A673 (cell line): ENCODE results near the gene SLAMF7. TPM values are rescaled to one million over a fixed set of nuclear protein-coding genes. Genes with fewer than 3 reads are reported as not detected.
"Not testable (repeated sequence)": the region's sequence is repeated elsewhere in the genome, so short reads cannot be mapped to it uniquely, and the experiment has no call there.

Source experiments
- BruUV-seq: library from RNA; stranded (reverse); fragments of 400-500 nt; replicated peaks from 2 replicates; lab custom pipeline; 2021; lab: Mats Ljungman, UMichigan
- CTCF ChIA-PET: fragments of 300-600 bp; sonication (Branson Sonifier 250); formaldehyde crosslinking; loops from one replicate; lab custom pipeline; 2022; ENCODE audit warnings: antibody characterized with exemption; lab: Charles Lee
- POLR2A ChIA-PET: fragments of 300-600 bp; sonication (Branson Sonifier 250); formaldehyde crosslinking; loops from one replicate; lab custom pipeline; 2022; ENCODE audit warnings: antibody characterized with exemption; ENCODE audit not compliant: low non-redundant PET; lab: Charles Lee
- DNase-seq: peaks from one replicate; pipeline ENCODE4 v3.0.0-alpha.2; 2015; ENCODE audit warnings: low spot score
- H3K27ac ChIP-seq: fragments of 200-600 bp; sonication (generic); 2 replicates; pipeline ENCODE4 v1.5.1; 2016; ENCODE audit warnings: mixed run types, low read depth, mild to moderate bottlenecking, mixed read lengths, antibody characterized with exemption, low read length; ENCODE audit not compliant: poor library complexity, severe bottlenecking
- H3K27me3 ChIP-seq: fragments of 200-600 bp; sonication (generic); replicated peaks from 2 replicates; pipeline ENCODE4 v1.6.1; 2017; ENCODE audit warnings: mixed run types, low read depth, mild to moderate bottlenecking, mixed read lengths, antibody characterized with exemption, low read length; ENCODE audit not compliant: insufficient read depth, poor library complexity
- H3K36me3 ChIP-seq: fragments of 200-600 bp; sonication (generic); 2 replicates; pipeline ENCODE4 v1.6.1; 2016; ENCODE audit warnings: mixed run types, mild to moderate bottlenecking, mixed read lengths, antibody characterized with exemption, low read length; ENCODE audit not compliant: insufficient read depth, poor library complexity, severe bottlenecking
- H3K4me1 ChIP-seq: fragments of 200-600 bp; sonication (generic); 2 replicates; pipeline ENCODE4 v1.6.1; 2017; ENCODE audit warnings: mixed run types, mild to moderate bottlenecking, mixed read lengths, antibody characterized with exemption, low read length; ENCODE audit not compliant: insufficient read depth, poor library complexity, severe bottlenecking
- H3K4me3 ChIP-seq: fragments of 200-600 bp; sonication (generic); 2 replicates; pipeline ENCODE4 v1.5.1; 2016; ENCODE audit warnings: low read depth, mixed run types, mild to moderate bottlenecking, mixed read lengths, low read length; ENCODE audit not compliant: poor library complexity, severe bottlenecking
- H3K9me3 ChIP-seq: fragments of 200-600 bp; sonication (generic); 2 replicates; pipeline ENCODE4 v1.6.1; 2016; ENCODE audit warnings: mixed run types, low read depth, mild to moderate bottlenecking, mixed read lengths, antibody characterized with exemption, low read length; ENCODE audit not compliant: poor library complexity, severe bottlenecking
- EZH2 ChIP-seq: fragments of 200-600 bp; sonication (generic); IDR thresholded peaks from 2 replicates; pipeline ENCODE4 v1.6.1; 2017; ENCODE audit warnings: borderline replicate concordance, low read depth, mild to moderate bottlenecking, mixed read lengths, antibody characterized with exemption, low read length; ENCODE audit not compliant: poor library complexity, severe bottlenecking
- intact Hi-C: fragments of 100-400 bp; cut with micrococcal nuclease; formaldehyde crosslinking; loops from one replicate; pipeline ENCODE4 v1.10.0; 2022; ENCODE audit not compliant: unreplicated experiment
- total RNA-seq: library from RNA; stranded (reverse); gene quantifications from 2 replicates; pipeline ENCODE4 v1.2.3, GENCODE V29; 2021
- TF ChIP-seq, protein P1 (sequence below): fragments of 300-800, 200-600 bp; sonication (generic); conservative IDR thresholded peaks from 2 replicates; pipeline ENCODE4 v1.5.1; 2017; ENCODE audit warnings: low read depth, mild to moderate bottlenecking, antibody characterized with exemption, low read length, moderate library complexity, mixed read lengths

Gene SLAMF7
- total RNA-seq, 1 experiment from 2014 or later: not detected

- no peak overlapping the region for H3K4me3 ChIP-seq
- CTCF ChIA-PET: no interaction called here
- H3K27me3 ChIP-seq: peaks cover 11% of the 10 kb centered on the region
- no TSS peak for BruUV-seq
- H3K4me1 ChIP-seq: no peaks in the 10 kb centered on the region
- H3K27ac ChIP-seq: no peak overlapping the region
- intact Hi-C loops: no loop called here
- no peak for DNase-seq
- H3K36me3 ChIP-seq: no peaks in the 10 kb centered on the region
- H3K9me3 ChIP-seq: no peaks in the 10 kb centered on the region
- TF ChIP-seq, protein P1, sequence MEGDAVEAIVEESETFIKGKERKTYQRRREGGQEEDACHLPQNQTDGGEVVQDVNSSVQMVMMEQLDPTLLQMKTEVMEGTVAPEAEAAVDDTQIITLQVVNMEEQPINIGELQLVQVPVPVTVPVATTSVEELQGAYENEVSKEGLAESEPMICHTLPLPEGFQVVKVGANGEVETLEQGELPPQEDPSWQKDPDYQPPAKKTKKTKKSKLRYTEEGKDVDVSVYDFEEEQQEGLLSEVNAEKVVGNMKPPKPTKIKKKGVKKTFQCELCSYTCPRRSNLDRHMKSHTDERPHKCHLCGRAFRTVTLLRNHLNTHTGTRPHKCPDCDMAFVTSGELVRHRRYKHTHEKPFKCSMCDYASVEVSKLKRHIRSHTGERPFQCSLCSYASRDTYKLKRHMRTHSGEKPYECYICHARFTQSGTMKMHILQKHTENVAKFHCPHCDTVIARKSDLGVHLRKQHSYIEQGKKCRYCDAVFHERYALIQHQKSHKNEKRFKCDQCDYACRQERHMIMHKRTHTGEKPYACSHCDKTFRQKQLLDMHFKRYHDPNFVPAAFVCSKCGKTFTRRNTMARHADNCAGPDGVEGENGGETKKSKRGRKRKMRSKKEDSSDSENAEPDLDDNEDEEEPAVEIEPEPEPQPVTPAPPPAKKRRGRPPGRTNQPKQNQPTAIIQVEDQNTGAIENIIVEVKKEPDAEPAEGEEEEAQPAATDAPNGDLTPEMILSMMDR: no peak
- TF ChIP-seq EZH2: no peak
- POLR2A ChIA-PET: no interaction called here
These were observed 25.9 kb upstream of the SLAMF7 start for GRCh38 chr1:160713161-160713560.

DNA sequence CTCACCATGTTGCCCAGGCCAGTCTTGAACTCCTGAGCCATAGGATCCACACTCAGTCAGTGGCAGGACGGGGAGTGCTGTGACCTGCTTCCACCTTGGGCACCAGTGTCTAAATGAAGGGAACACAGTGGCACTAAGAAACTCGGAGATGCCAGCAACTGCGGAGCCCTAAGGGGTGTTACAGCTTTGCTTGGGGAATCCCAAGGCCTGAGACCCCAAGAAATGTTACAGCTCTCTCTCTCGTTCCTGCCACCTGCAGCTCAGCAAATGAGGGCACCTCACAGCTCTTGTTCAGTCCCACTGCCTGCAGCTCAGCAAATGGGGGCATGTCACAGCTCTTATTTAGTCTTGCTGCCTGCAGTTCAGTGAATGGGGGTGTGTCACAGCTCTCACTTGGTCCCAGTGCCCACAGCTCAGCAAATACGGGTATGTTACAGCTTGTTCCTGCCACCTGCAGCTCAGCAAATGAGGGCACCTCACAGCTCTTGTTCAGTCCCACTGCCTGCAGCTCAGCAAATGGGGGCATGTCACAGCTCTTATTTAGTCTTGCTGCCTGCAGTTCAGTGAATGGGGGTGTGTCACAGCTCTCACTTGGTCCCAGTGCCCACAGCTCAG lies 24.9 kb upstream of the SLAMF7 start:
- CTCF ChIA-PET, H3K4me3 ChIP-seq, H3K27me3 ChIP-seq, H3K9me3 ChIP-seq, BruUV-seq, H3K36me3 ChIP-seq, DNase-seq, H3K4me1 ChIP-seq, H3K27ac ChIP-seq, intact Hi-C loops, POLR2A ChIA-PET: not testable (repeated sequence)

GRCh38 chr1:160716013-160716412 lies 23.0 kb upstream of the SLAMF7 start:
- intact Hi-C loops: no loop called here
- ChIA-PET CTCF (no interaction called here), POLR2A (no interaction called here)
- Histone ChIP-seq H3K36me3 (no peaks in the 10 kb centered on the region), H3K4me1 (no peaks in the 10 kb centered on the region), H3K9me3 (no peaks in the 10 kb centered on the region), H3K27me3 (peaks cover 9% of the 10 kb centered on the region), H3K27ac (no peak overlapping the region), H3K4me3 (no peak overlapping the region)
- no peak for TF ChIP-seq EZH2
- TF ChIP-seq, protein P1: no peak
- no TSS peak for BruUV-seq
- DNase-seq: no peak

- ChIA-PET CTCF (no interaction called here), POLR2A (no interaction called here)
- H3K36me3 ChIP-seq: no peaks in the 10 kb centered on the region
These were observed 21.7 kb upstream of the SLAMF7 start for GRCh38 chr1:160717306-160717705.

More at GRCh38 chr1:160717306-160717705, 21.7 kb upstream of the SLAMF7 start:
- Histone ChIP-seq H3K4me3 (no peak overlapping the region), H3K9me3 (no peaks in the 10 kb centered on the region), H3K27me3 (peaks cover 4% of the 10 kb centered on the region), H3K4me1 (no peaks in the 10 kb centered on the region), H3K27ac (no peak overlapping the region)
- no peak for DNase-seq
- intact Hi-C loops: no loop called here
- TF ChIP-seq, protein P1: no peak
- no peak for TF ChIP-seq EZH2
- BruUV-seq: no TSS peak
